Neural progenitor cell (in vitro differentiated cells): ENCODE data around the gene FGF2. TPM values are rescaled to one million over a fixed set of nuclear protein-coding genes. Genes with fewer than 3 reads are reported as not detected.

Experiments used
- DNase-seq: peaks from one replicate; pipeline ENCODE4 v3.0.0-alpha.2; 2016; ENCODE audit warnings: low spot score
- H2AFZ ChIP-seq: fragments of 200-600 bp; sonication (generic); replicated peaks from 2 replicates; pipeline ENCODE4 v1.6.1; 2016; ENCODE audit warnings: antibody characterized with exemption
- H3F3A ChIP-seq: fragments of 200-600 bp; sonication (generic); 2 replicates; pipeline ENCODE4 v1.6.1; 2016; ENCODE audit warnings: antibody characterized with exemption, low read depth
- H3K27ac ChIP-seq: fragments of 200-600 bp; sonication (generic); 2 replicates; pipeline ENCODE4 v1.5.1; 2016; ENCODE audit warnings: mild to moderate bottlenecking
- H3K27me3 ChIP-seq: fragments of 200-600 bp; sonication (generic); 2 replicates; pipeline ENCODE4 v1.6.1; 2016; ENCODE audit warnings: mild to moderate bottlenecking, moderate library complexity
- H3K36me3 ChIP-seq: fragments of 200-600 bp; sonication (generic); 2 replicates; pipeline ENCODE4 v1.5.1; 2016
- H3K4me1 ChIP-seq: fragments of 200-600 bp; sonication (generic); 2 replicates; pipeline ENCODE4 v1.6.1; 2016; ENCODE audit warnings: mixed run types
- H3K4me2 ChIP-seq: fragments of 200-600 bp; sonication (generic); 2 replicates; pipeline ENCODE4 v1.6.1; 2016
- H3K4me3 ChIP-seq: fragments of 200-600 bp; sonication (generic); 2 replicates; pipeline ENCODE4 v1.5.1; 2016
- H3K79me2 ChIP-seq: fragments of 200-600 bp; sonication (generic); 2 replicates; pipeline ENCODE4 v1.6.1; 2016; ENCODE audit warnings: low read depth
- H3K9ac ChIP-seq: fragments of 200-600 bp; sonication (generic); 2 replicates; pipeline ENCODE4 v1.6.1; 2016
- H3K9me3 ChIP-seq: fragments of 200-600 bp; sonication (generic); 2 replicates; pipeline ENCODE4 v1.5.1; 2016; ENCODE audit warnings: low read depth
- H4K20me1 ChIP-seq: fragments of 200-600 bp; sonication (generic); 2 replicates; pipeline ENCODE4 v1.6.1; 2016; ENCODE audit warnings: low read depth
- H3K27ac Mint-ChIP-seq: 3 replicates; pipeline ENCODE4 v1.8.0; 2021; ENCODE audit warnings: mixed read lengths
- H3K27me3 Mint-ChIP-seq: 2 replicates; pipeline ENCODE4 v1.8.0; 2022; ENCODE audit warnings: low read depth, mild to moderate bottlenecking, inconsistent platforms, moderate library complexity, mixed read lengths; ENCODE audit not compliant: insufficient read depth
- H3K36me3 Mint-ChIP-seq: 3 replicates; pipeline ENCODE4 v1.8.0; 2021; ENCODE audit warnings: mixed read lengths
- H3K4me1 Mint-ChIP-seq: 3 replicates; pipeline ENCODE4 v1.8.0; 2021; ENCODE audit warnings: mixed read lengths
- H3K4me3 Mint-ChIP-seq: 3 replicates; pipeline ENCODE4 v1.8.0; 2021; ENCODE audit warnings: mild to moderate bottlenecking, moderate library complexity, mixed read lengths
- H3K9me3 Mint-ChIP-seq: 3 replicates; pipeline ENCODE4 v1.8.0; 2020; ENCODE audit warnings: mixed read lengths
- EZH2 ChIP-seq: fragments of 200-600 bp; sonication (generic); IDR thresholded peaks from 2 replicates; pipeline ENCODE4 v1.6.1; 2017; ENCODE audit warnings: antibody characterized with exemption, mild to moderate bottlenecking, moderate library complexity
- EZH2phosphoT487 ChIP-seq: fragments of 200-600 bp; sonication (generic); IDR thresholded peaks from 2 replicates; pipeline ENCODE4 v1.6.1; 2017; ENCODE audit warnings: antibody characterized with exemption
- total RNA-seq: library from RNA; depleted of rRNA; stranded (reverse); fragments of >200 nt; gene quantifications from 2 replicates; pipeline ENCODE4 v1.2.3, GENCODE V29; 2015; ENCODE audit warnings: low replicate concordance
- TF ChIP-seq, protein P1 (sequence below): fragments of 200-600 bp; sonication (generic); IDR thresholded peaks from 2 replicates; pipeline ENCODE4 v1.5.1; 2017; ENCODE audit warnings: antibody characterized with exemption, mild to moderate bottlenecking

FGF2 gene
- total RNA-seq, 1 donor from 2014 or later = 43.8 TPM

DNA sequence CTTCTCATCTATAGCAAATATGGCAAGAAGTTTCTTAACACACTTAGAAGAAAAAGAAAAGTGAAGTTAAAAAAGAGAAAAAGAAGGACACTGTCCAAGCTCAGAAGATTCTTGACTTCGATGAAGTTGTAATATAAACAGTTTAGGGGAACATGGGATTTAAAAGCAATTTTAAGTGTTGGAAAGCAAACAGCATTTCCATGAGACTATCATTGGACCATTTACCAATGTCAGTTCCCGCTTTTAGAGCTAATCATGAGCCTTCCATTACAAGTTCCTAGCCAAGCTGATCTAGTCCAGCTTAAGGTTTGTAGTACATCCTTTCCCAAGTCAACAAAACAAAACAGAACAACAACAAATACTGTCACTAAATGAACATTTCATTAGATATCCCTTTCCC is 45.1 kb upstream of the FGF2 start:
- Histone ChIP-seq H3F3A (peaks cover 21% of the 10 kb centered on the region), H4K20me1 (no peaks in the 10 kb centered on the region), H3K27ac (no peak overlapping the region), H3K4me2 (no peak overlapping the region), H3K9me3 (no peaks in the 10 kb centered on the region), H3K36me3 (no peaks in the 10 kb centered on the region), H3K27me3 (no peaks in the 10 kb centered on the region), H3K4me3 (no peak overlapping the region), H3K79me2 (no peaks in the 10 kb centered on the region), H2AFZ (no peak overlapping the region), H3K4me1 (peaks cover 21% of the 10 kb centered on the region), H3K9ac (no peak overlapping the region)
- Mint-ChIP-seq H3K4me1 (peaks cover 14% of the 10 kb centered on the region), H3K4me3 (no peak overlapping the region), H3K9me3 (no peaks in the 10 kb centered on the region), H3K27ac (no peak overlapping the region), H3K27me3 (peaks cover 2% of the 10 kb centered on the region), H3K36me3 (no peaks in the 10 kb centered on the region)
- DNase-seq = no peak
- TF ChIP-seq, protein P1, sequence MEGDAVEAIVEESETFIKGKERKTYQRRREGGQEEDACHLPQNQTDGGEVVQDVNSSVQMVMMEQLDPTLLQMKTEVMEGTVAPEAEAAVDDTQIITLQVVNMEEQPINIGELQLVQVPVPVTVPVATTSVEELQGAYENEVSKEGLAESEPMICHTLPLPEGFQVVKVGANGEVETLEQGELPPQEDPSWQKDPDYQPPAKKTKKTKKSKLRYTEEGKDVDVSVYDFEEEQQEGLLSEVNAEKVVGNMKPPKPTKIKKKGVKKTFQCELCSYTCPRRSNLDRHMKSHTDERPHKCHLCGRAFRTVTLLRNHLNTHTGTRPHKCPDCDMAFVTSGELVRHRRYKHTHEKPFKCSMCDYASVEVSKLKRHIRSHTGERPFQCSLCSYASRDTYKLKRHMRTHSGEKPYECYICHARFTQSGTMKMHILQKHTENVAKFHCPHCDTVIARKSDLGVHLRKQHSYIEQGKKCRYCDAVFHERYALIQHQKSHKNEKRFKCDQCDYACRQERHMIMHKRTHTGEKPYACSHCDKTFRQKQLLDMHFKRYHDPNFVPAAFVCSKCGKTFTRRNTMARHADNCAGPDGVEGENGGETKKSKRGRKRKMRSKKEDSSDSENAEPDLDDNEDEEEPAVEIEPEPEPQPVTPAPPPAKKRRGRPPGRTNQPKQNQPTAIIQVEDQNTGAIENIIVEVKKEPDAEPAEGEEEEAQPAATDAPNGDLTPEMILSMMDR = no peak
- TF ChIP-seq EZH2 (no peak), EZH2phosphoT487 (no peak)

GRCh38 chr4:122783301-122784215 is 43.1 kb upstream of the FGF2 start:
- Mint-ChIP-seq H3K27me3 (peaks cover 2% of the 10 kb centered on the region), H3K27ac (peak overlapping the region; percentile 37), H3K4me1 (peaks cover 14% of the 10 kb centered on the region), H3K9me3 (no peaks in the 10 kb centered on the region), H3K4me3 (no peak overlapping the region), H3K36me3 (no peaks in the 10 kb centered on the region)
- peaks cover 16% of the 10 kb centered on the region for H3K4me1 ChIP-seq
- H3K4me2 ChIP-seq = peak overlapping the region; percentile 3
- no peak overlapping the region for H3K4me3 ChIP-seq
- no peaks in the 10 kb centered on the region for H3K79me2 ChIP-seq
- H2AFZ ChIP-seq = peak overlapping the region; percentile 48
- TF ChIP-seq EZH2 (no peak), EZH2phosphoT487 (no peak)
- TF ChIP-seq, protein P1 = no peak
- peak; percentile 77 for DNase-seq
- H3K27ac ChIP-seq = peak overlapping the region; percentile 44
- H3K27me3 ChIP-seq = no peaks in the 10 kb centered on the region
- H3K9me3 ChIP-seq = no peaks in the 10 kb centered on the region
- peaks cover 21% of the 10 kb centered on the region for H3F3A ChIP-seq
- no peak overlapping the region for H3K9ac ChIP-seq
- no peaks in the 10 kb centered on the region for H4K20me1 ChIP-seq
- no peaks in the 10 kb centered on the region for H3K36me3 ChIP-seq

DNA sequence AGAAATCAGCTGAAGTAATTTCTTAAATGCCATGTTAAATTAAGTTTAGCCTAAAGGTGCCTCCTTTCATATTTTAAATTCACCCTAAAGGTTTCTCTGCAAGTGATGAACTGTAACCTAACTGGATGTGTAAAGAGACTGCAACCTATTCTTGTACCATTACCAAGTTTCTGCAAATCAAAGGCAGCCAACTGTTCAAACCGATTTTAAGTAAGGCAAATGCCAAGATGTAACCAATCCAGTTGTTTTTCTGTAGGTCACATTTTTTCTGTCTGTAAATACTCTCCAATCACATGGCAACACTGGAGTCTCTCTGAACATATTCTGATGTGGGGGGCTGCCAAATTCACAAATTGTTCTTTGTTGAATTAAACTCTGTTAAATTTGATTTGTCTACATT is 42.4 kb upstream of the FGF2 start:
- TF ChIP-seq EZH2 = no peak
- TF ChIP-seq, protein P1 = no peak
- Histone ChIP-seq H3K4me3 (no peak overlapping the region), H3K36me3 (no peaks in the 10 kb centered on the region), H3K27me3 (no peaks in the 10 kb centered on the region), H3F3A (peaks cover 21% of the 10 kb centered on the region), H3K79me2 (no peaks in the 10 kb centered on the region), H3K27ac (peak overlapping the region; percentile 44), H3K9ac (no peak overlapping the region), H3K4me2 (peak overlapping the region; percentile 3), H4K20me1 (no peaks in the 10 kb centered on the region), H3K4me1 (peaks cover 20% of the 10 kb centered on the region), H2AFZ (peak overlapping the region; percentile 48), H3K9me3 (no peaks in the 10 kb centered on the region)
- DNase-seq = no peak
- Mint-ChIP-seq H3K9me3 (no peaks in the 10 kb centered on the region), H3K4me1 (peaks cover 14% of the 10 kb centered on the region), H3K4me3 (no peak overlapping the region), H3K36me3 (no peaks in the 10 kb centered on the region), H3K27me3 (peaks cover 2% of the 10 kb centered on the region), H3K27ac (no peak overlapping the region)
